OCI-LY7 (cell line): ENCODE results near the gene APOO.

ENCODE experiments used
- CTCF ChIP-seq: fragments of 200-600 bp; sonication (generic); conservative IDR thresholded peaks from 2 replicates; pipeline ENCODE4 v1.5.1; 2014; ENCODE audit warnings: mild to moderate bottlenecking, antibody characterized with exemption, low read length, moderate library complexity, mixed read lengths
- EZH2phosphoT487 ChIP-seq: fragments of 200-600 bp; sonication (generic); IDR thresholded peaks from 2 replicates; pipeline ENCODE4 v1.6.1; 2018; ENCODE audit warnings: low read depth, borderline replicate concordance, mild to moderate bottlenecking, mixed run types, antibody characterized with exemption, low read length, moderate library complexity, mixed read lengths

- no peak for TF ChIP-seq CTCF
- TF ChIP-seq EZH2phosphoT487 = no peak
Observed at GRCh38 chrX:23797371-23798128, 110.2 kb downstream of the APOO start.
